HG03135 (cell line): ENCODE measurements around the gene MSI1.

Experiments
- ATAC-seq: cut with Tn5 transposase; IDR thresholded peaks from one replicate; pipeline ENCODE4 v1.9.1; 2021; ENCODE audit warnings: mild to moderate bottlenecking, moderate library complexity; ENCODE audit not compliant: unreplicated experiment

MSI1 gene

GRCh38 chr12:120327593-120327992 lies 41.4 kb downstream of the MSI1 start, which contains the start of gene PLA2G1B:
TSS of gene PLA2G1B (minus strand) at chr12:120327779. CDS start at chr12:120327753, 26 bp downstream.
- no peak for ATAC-seq

GRCh38 chr12:120324841-120325417 lies 44.0 kb downstream of the MSI1 start:
- ATAC-seq = no peak

DNA sequence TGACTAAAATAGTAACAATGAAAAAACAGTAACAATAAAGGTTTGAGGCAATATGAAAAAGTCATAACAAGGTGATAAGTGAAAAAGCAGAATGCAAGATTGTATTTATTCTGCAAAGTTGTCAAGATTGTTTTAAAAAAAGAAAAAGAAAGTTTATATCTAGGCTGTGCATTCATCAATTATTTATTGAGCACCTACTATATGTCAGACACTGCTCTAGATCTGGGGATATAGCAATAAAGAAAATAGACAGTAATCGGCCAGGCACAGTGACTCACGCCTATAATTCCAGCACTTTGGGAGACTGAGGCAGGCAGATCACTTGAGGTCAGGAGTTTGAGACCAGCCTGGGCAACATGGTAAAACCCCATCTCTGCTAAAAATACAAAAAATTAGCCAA lies 45.2 kb downstream of the MSI1 start:
- ATAC-seq = no peak

GRCh38 chr12:120321382-120322202 lies 47.4 kb downstream of the MSI1 start:
- ATAC-seq = no peak

- ATAC-seq = peak; percentile 97
Measured at GRCh38 chr12:120317224-120318105, 51.5 kb downstream of the MSI1 start.

GRCh38 chr12:120316798-120317223 lies 52.2 kb downstream of the MSI1 start:
- ATAC-seq = no peak

DNA sequence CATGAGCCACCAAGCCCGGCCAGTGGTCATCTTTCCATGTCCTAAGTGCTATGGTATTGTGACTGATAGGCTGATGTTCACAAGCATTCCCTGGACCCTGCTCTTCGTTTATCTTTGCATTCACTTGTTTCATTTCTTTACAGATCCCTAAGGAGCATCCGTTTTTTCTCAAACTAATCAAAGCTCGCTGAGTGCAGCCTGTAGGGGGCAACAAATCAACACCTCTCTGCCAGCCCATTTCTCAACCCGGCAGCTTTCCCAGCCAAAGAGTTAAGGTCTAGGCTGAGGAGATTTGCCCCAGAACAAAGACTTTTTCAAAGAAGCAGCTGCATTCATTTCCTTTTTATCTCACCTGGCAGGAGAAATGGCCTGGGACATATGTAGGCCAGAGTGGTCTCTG lies 54.7 kb downstream of the MSI1 start:
- ATAC-seq = no peak

- peak; percentile 91 for ATAC-seq
Measured at GRCh38 chr12:120301962-120302815, 66.8 kb downstream of the MSI1 start, which contains the start of gene SIRT4. TSS of gene SIRT4 (plus strand) at chr12:120302321. CDS start at chr12:120303562, 1,241 bp downstream.

DNA sequence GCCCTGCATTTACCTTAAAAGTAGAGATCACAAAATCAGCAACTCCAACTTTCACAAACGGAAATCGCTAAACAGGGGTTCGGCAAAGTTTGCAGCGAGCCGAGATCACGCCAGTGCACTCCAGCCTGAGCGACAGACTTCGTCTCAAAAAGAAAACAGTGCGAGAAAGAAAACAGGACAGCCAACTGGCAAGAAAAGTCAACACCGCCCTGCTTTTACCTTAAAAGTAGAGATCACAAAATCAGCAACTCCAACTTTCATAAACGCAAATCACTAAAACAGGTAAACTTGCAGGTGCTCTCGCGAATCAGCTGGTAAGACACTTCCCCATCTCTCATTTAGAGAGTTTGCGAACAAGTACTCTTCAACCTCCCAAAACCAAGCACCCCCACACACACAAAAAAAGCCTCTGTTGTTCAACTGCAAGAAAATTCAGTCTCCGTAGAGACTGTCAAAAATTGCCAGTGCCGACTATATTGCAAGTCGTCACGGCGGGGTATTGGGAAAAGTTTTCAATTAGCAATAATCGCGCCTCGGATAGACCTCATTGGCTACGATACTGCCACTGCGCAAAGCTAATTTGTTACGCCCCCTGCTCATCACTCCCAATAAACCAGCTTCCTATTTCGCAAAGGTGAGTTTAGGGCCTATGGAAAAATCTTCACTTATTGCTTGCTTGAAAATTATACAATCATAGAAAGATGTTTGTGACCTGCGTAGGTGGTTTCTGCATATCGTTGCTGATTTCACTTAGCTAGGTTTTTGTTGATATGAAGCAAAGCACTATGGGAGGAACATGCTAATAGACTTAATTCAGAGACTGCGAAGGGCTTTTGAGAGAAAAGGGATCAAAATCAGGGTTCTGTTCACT lies 76.1 kb downstream of the MSI1 start, which contains the start of gene RNU4-1:
TSS of gene RNU4-1 (minus strand) at position 577 of the 871 bp plus-strand sequence.
- peak; percentile 50 for ATAC-seq

GRCh38 chr12:120292411-120292660 lies 76.6 kb downstream of the MSI1 start:
- ATAC-seq = no peak
